Activated B cell treated with CpG ODN at 0.5 μM for 24 hours (primary cell): ENCODE measurements around the gene MCMBP. TPM values are rescaled to one million over a fixed set of nuclear protein-coding genes. Genes with fewer than 3 reads are reported as not detected.
A peak's percentile ranks its signal among the peaks of the same experiment; 100 is the strongest.

Experiments
- ATAC-seq: fragments of 200-7000 bp; cut with Tn5 transposase; one replicate; pipeline ENCODE4 v1.10.0; 2021; ENCODE audit warnings: low read depth, mild to moderate bottlenecking, moderate library complexity
- CTCF ChIA-PET: fragments of 350-600 bp; sonication (Branson Sonifier 250); formaldehyde crosslinking; loops from one replicate; lab custom pipeline; 2021; ENCODE audit warnings: antibody characterized with exemption; lab: Charles Lee
- POLR2A ChIA-PET: fragments of 350-600 bp; sonication (Branson Sonifier 250); formaldehyde crosslinking; loops from one replicate; lab custom pipeline; 2021; ENCODE audit warnings: antibody characterized with exemption; lab: Charles Lee
- DNase-seq: peaks from one replicate; pipeline ENCODE4 v3.0.0; 2022
- H3K27ac Mint-ChIP-seq: one replicate; pipeline ENCODE4 v1.8.0; 2020; ENCODE audit warnings: mixed read lengths
- H3K27me3 Mint-ChIP-seq: one replicate; pipeline ENCODE4 v1.8.0; 2021; ENCODE audit warnings: mixed read lengths
- H3K36me3 Mint-ChIP-seq: one replicate; pipeline ENCODE4 v1.8.0; 2021; ENCODE audit warnings: low read depth, mixed read lengths
- H3K4me1 Mint-ChIP-seq: one replicate; pipeline ENCODE4 v1.8.0; 2021; ENCODE audit warnings: mixed read lengths
- H3K4me3 Mint-ChIP-seq: one replicate; pipeline ENCODE4 v1.8.0; 2020; ENCODE audit warnings: mild to moderate bottlenecking, mixed read lengths
- H3K9me3 Mint-ChIP-seq: one replicate; pipeline ENCODE4 v1.8.0; 2020; ENCODE audit warnings: mixed read lengths
- intact Hi-C: fragments of 100-400 bp; cut with micrococcal nuclease; formaldehyde crosslinking; loops from one replicate; pipeline ENCODE4 v1.15.1; 2024
- total RNA-seq: library from RNA; stranded (reverse); gene quantifications from 2 replicates; pipeline ENCODE4 v1.2.3, GENCODE V29; 2022
- TF ChIP-seq, protein P1 (sequence below): fragments of 200-600 bp; IDR thresholded peaks from one replicate; pipeline ENCODE4 v1.8.0; 2022; ENCODE audit warnings: antibody characterized with exemption, mild to moderate bottlenecking

The MCMBP gene
- total RNA-seq, 1 donor from 2014 or later = 41.9 TPM

GRCh38 chr10:119860866-119861607, 11.6 kb downstream of the MCMBP start:
- POLR2A ChIA-PET = interaction anchor here (1.0 kb wide), 1 partner anchor 132 kb away, joined by 5 read pairs; no protein-coding TSS in a partner anchor
- Mint-ChIP-seq H3K36me3 (peaks cover 29% of the 10 kb centered on the region), H3K4me3 (no peak overlapping the region), H3K9me3 (peaks cover 4% of the 10 kb centered on the region), H3K4me1 (peaks cover 30% of the 10 kb centered on the region), H3K27me3 (no peaks in the 10 kb centered on the region), H3K27ac (peak overlapping the region; percentile 6)
- DNase-seq (no peak), ATAC-seq (peak; percentile 67)
- CTCF ChIA-PET = interaction anchor here (0.8 to 7.2 kb wide), 7 partner anchors 11 to 268 kb away, joined by 3 to 113 read pairs (median 9); partner anchors contain the start of gene MCMBP
- TF ChIP-seq, protein P1, sequence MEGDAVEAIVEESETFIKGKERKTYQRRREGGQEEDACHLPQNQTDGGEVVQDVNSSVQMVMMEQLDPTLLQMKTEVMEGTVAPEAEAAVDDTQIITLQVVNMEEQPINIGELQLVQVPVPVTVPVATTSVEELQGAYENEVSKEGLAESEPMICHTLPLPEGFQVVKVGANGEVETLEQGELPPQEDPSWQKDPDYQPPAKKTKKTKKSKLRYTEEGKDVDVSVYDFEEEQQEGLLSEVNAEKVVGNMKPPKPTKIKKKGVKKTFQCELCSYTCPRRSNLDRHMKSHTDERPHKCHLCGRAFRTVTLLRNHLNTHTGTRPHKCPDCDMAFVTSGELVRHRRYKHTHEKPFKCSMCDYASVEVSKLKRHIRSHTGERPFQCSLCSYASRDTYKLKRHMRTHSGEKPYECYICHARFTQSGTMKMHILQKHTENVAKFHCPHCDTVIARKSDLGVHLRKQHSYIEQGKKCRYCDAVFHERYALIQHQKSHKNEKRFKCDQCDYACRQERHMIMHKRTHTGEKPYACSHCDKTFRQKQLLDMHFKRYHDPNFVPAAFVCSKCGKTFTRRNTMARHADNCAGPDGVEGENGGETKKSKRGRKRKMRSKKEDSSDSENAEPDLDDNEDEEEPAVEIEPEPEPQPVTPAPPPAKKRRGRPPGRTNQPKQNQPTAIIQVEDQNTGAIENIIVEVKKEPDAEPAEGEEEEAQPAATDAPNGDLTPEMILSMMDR = no peak
- intact Hi-C loops = no loop called here

DNA sequence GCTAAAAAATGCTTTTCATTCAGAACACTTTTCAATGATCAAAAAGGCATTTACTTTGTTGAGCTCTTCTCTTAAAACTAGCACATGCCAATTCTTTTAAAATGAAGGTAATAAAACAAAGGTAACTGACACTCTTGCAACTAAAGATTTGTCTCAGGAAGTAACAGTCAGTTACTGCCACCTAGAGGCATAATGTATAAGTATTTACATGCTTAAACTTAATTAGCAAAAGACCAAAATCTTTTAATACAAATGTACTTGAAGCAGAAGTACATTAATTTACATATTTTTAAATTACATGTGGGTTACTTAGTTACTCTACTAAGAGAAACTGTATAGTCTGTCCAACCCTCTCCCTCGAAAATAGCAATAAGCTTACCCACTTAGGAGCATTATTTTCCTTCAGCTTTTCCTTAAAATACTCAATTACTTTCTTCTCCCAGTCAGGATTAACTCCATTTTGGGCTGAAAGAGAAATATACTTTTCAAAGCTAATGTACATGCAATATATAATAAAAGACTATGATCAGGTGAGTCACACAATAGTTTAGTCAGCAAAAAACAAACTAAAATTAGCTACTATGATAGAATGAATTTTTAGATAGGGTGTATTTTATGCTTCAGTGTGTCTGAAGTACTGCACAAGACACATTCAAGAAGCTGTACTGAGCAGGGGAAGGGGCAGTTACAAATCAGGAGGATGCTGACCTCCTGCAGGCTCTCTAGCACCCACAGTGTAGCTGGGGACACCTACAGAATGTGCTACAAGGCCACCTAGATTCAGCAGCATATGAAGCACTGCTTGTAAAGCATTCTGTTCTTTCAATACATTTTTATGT, 13.0 kb downstream of the MCMBP start:
- Mint-ChIP-seq H3K27ac (no peak overlapping the region), H3K9me3 (peaks cover 4% of the 10 kb centered on the region), H3K4me3 (no peak overlapping the region), H3K27me3 (no peaks in the 10 kb centered on the region), H3K4me1 (peaks cover 30% of the 10 kb centered on the region), H3K36me3 (peaks cover 33% of the 10 kb centered on the region)
- peak; percentile 50 for ATAC-seq
- no peak for DNase-seq
- ChIA-PET CTCF (interaction anchor here (0.6 to 7.2 kb wide), 21 partner anchors 8 to 711 kb away, joined by 3 to 113 read pairs (median 5); partner anchors contain the start of genes GRK5, INPP5F and MCMBP), POLR2A (interaction anchor here (0.5 to 1.3 kb wide), 6 partner anchors 12 to 768 kb away, joined by 3 to 5 read pairs (median 4); partner anchors contain the start of genes INPP5F and TIAL1)
- TF ChIP-seq, protein P1 = peak; percentile 46
- intact Hi-C loops = loop anchor here (1.0 to 5.0 kb wide), 9 partner anchors 14 to 662 kb away; partner anchors contain the start of gene INPP5F

GRCh38 chr10:119858063-119858462, 14.6 kb downstream of the MCMBP start:
- CTCF ChIA-PET = interaction anchor here (0.9 to 7.2 kb wide), 4 partner anchors 108 to 651 kb away, joined by 5 to 113 read pairs (median 34); partner anchors contain the start of gene GRK5
- intact Hi-C loops = loop anchor here (5.0 kb wide), 2 partner anchors 416 to 661 kb away; no protein-coding TSS in a partner anchor
- H3K9me3 Mint-ChIP-seq = no peaks in the 10 kb centered on the region
- POLR2A ChIA-PET = interaction anchor here (0.6 kb wide), 1 partner anchor 315 kb away, joined by 4 read pairs; no protein-coding TSS in a partner anchor
- TF ChIP-seq, protein P1 = no peak
- no peak for ATAC-seq
- no peaks in the 10 kb centered on the region for H3K27me3 Mint-ChIP-seq
- DNase-seq = no peak
- no peak overlapping the region for H3K27ac Mint-ChIP-seq
- peaks cover 37% of the 10 kb centered on the region for H3K36me3 Mint-ChIP-seq
- peaks cover 25% of the 10 kb centered on the region for H3K4me1 Mint-ChIP-seq
- no peak overlapping the region for H3K4me3 Mint-ChIP-seq

- DNase-seq = no peak
- POLR2A ChIA-PET = interaction anchor here (1.9 kb wide), 1 partner anchor 202 kb away, joined by 4 read pairs; the partner anchor contains the start of gene BAG3
- CTCF ChIA-PET = interaction anchor here (0.9 kb wide), 1 partner anchor 103 kb away, joined by 3 read pairs; no protein-coding TSS in a partner anchor
- TF ChIP-seq, protein P1 = no peak
- Mint-ChIP-seq H3K9me3 (no peaks in the 10 kb centered on the region), H3K36me3 (peaks cover 63% of the 10 kb centered on the region), H3K4me3 (no peak overlapping the region), H3K27me3 (no peaks in the 10 kb centered on the region), H3K4me1 (no peaks in the 10 kb centered on the region), H3K27ac (no peak overlapping the region)
- ATAC-seq = no peak
- intact Hi-C loops = no loop called here
These were observed 19.1 kb downstream of the MCMBP start for GRCh38 chr10:119853574-119853973.
